Right lobe of liver (tissue), 4 donors: ENCODE data around the gene AMOTL2.

ENCODE experiments used
- POLR2A ChIP-seq: fragments of 450-650 bp; IDR thresholded peaks from one replicate; pipeline ENCODE4 v1.6.1; 2017; ENCODE audit warnings: antibody characterized with exemption, mild to moderate bottlenecking
- TF ChIP-seq, protein P1 (sequence below), 4 donors: fragments of 200-600 bp in 3 of 4; fragments of 450-650 bp in 1 of 4; IDR thresholded peaks; one replicate each; pipeline versions ENCODE4 v1.5.1 to v1.8.0; 2016 to 2022; ENCODE audit warnings: antibody characterized with exemption in 4 of 4, mild to moderate bottlenecking in 2 of 4
- donor health status: DM: no; HTN: no; CAD: no.
- donor health status: DM: no; HTN: no; CAD: no.
- donor health status: DM: no; HTN: yes; CAD: no.

DNA sequence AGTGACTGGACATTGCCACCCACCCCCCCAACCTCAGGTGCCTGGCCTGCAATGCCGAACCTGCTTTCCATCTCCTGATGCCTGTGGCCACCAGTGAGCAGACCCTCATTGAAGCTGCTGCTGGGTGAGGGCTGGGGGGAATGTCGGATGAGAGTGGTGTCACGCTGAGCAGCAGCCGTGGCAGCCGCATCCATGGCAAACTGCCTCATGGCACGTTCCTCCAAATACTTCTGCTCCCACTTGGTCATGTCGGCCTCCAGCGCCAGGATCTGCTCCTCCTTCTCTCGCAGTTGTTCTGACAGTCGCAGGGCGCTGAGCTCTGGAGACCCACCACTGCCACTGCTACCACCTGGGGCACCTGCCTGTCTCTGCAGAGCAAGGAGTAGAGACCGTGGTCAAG lies 14.2 kb downstream of the AMOTL2 start:
- TF ChIP-seq, protein P1, sequence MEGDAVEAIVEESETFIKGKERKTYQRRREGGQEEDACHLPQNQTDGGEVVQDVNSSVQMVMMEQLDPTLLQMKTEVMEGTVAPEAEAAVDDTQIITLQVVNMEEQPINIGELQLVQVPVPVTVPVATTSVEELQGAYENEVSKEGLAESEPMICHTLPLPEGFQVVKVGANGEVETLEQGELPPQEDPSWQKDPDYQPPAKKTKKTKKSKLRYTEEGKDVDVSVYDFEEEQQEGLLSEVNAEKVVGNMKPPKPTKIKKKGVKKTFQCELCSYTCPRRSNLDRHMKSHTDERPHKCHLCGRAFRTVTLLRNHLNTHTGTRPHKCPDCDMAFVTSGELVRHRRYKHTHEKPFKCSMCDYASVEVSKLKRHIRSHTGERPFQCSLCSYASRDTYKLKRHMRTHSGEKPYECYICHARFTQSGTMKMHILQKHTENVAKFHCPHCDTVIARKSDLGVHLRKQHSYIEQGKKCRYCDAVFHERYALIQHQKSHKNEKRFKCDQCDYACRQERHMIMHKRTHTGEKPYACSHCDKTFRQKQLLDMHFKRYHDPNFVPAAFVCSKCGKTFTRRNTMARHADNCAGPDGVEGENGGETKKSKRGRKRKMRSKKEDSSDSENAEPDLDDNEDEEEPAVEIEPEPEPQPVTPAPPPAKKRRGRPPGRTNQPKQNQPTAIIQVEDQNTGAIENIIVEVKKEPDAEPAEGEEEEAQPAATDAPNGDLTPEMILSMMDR (IDR thresholded peaks at IDR 0.05) = no peak
- TF ChIP-seq POLR2A = no peak
